Activated gamma-delta T cell treated with anti-CD3 and anti-CD28 coated beads, Interleukin-2, amount 50 U/mL, for 16 hours (primary cell): ENCODE results near the gene PIP.
"Not testable (repeated sequence)": the region's sequence is repeated elsewhere in the genome, so short reads cannot be mapped to it uniquely, and the experiment has no call there.

Experiments used
- DNase-seq: peaks from one replicate; pipeline ENCODE4 v3.0.0-alpha.2; 2020; ENCODE audit warnings: low read depth

PIP gene

DNA sequence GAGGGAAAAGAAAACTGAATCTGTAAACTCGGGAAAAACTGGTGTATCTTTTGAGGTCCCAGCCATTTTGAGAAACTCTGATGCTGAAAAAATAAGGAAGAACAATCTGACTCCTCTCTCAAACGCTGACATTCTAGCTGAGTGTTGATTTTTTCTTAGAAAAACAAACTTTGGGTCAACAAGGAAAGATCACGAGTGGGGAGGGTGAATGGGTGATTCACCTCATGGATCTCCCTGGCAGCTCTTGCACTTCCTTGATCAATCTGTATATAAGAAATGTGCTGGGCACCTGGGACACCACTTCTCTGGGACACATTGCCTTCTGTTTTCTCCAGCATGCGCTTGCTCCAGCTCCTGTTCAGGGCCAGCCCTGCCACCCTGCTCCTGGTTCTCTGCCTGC lies at the start of gene PIP:
PIP (plus strand) TSS at position 297 of the 400 bp plus-strand sequence; CDS start at position 337, 40 bp downstream.
- no peak for DNase-seq

GRCh38 chr7:143085109-143085508 lies 46.8 kb upstream of the PIP start:
- DNase-seq: no peak

DNA sequence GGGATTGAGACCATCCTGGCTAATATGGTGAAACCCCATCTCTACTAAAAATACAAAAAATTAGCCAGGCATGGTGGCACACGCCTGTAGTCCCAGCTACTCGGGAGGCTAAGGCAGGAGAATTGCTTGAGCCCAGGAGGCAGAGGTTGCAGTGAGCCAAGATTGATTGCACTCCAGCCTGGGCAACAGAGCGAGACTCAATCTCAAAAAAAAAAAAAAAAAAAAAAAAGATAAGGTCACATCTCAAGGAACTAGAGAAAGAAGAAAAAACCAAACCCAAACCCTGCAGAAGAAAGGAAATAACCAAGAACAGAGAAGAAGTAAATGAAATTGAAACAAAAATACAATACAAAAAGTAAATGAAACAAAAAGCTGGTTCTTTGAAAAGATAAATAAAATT lies 46.3 kb upstream of the PIP start:
- not testable (repeated sequence) for DNase-seq

DNA sequence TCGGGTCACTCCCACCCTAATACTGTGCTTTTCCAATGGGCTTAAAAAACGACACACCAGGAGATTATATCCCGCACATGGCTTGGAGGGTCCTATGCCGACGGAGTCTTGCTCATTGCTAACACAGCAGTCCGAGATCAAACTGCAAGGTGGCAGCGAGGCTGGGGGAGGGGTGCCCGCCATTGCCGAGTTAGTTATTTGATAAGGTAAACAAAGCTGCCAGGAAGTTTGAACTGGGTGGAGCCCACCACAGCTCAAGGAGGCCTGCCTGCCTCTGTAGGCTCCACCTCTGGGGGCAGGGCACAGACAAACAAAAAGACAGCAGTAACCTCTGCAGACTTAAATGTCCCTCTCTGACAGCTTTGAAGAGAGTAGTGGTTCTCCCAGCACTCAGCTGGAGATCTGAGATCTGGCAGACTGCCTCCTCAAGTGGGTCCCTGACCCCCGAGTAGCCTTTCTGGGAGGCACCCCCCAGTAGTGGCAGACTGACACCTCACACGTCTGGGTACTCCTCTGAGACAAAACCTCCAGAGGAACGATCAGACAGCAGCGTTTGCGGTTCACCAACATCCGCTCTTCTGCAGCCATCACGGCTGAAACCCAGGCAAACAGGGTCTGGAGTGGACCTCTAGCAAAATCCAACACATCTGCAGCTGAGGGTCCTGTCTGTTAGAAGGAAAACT lies 43.2 kb upstream of the PIP start:
- DNase-seq: not testable (repeated sequence)

GRCh38 chr7:143096146-143096545 lies 35.7 kb upstream of the PIP start:
- DNase-seq: no peak

DNA sequence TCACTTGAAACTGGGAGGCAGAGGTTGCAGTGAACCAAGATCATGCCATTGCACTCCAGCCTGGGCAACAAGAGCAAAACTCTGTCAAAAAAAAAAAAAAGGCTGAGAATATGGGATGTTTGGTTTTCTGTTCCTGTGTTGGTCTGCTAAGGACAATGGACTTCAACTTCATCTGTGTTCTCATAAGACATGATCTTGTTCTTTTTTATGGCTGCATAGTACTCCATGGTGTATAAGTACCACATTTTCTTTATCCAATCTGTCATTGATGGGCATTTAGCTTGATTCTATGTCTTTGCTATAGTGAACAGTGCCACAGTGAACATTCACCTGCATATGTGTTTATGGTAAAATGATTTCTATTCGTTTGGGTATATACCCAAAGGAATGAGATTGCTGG lies 32.3 kb upstream of the PIP start:
- not testable (repeated sequence) for DNase-seq

DNA sequence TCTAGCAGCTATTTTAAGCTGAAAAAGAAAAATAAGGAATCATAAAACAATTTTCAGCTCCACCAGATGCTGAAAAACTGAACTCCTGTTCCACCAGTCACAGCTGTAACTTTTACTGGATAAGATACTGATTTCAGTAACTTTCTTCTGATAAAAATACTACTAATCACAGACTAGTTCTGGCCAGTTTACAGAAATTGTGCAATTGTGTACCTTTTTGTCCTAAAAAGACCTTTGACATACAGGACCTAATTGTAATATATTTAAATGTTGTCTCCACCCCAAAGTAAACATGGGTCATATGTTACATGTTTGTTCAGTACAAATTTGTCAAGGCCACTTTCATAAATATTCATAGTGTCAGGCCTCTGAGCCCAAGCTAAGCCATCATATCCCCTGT lies 27.1 kb upstream of the PIP start:
- DNase-seq: no peak

- DNase-seq: not testable (repeated sequence)
These were observed 23.9 kb upstream of the PIP start for GRCh38 chr7:143108019-143108418.

DNA sequence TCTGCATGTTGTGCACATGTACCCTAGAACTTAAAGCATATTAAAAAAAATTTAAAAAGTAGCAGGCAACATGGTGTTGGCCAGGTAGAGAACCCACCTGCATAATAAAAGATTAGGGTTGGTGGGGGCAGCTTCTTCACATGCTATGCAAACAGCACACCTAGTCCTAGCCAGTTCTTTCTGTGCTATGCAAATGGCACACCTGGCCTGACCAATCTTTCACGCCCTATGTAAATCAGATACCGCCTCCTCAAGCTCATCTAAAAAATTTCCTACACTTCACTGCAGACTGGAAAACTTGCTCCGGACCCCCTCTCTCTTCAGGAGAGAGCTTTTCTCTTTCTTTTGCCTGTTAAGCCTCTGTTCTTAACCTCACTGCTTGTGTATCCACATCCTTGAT lies 14.5 kb upstream of the PIP start:
- no peak for DNase-seq

DNA sequence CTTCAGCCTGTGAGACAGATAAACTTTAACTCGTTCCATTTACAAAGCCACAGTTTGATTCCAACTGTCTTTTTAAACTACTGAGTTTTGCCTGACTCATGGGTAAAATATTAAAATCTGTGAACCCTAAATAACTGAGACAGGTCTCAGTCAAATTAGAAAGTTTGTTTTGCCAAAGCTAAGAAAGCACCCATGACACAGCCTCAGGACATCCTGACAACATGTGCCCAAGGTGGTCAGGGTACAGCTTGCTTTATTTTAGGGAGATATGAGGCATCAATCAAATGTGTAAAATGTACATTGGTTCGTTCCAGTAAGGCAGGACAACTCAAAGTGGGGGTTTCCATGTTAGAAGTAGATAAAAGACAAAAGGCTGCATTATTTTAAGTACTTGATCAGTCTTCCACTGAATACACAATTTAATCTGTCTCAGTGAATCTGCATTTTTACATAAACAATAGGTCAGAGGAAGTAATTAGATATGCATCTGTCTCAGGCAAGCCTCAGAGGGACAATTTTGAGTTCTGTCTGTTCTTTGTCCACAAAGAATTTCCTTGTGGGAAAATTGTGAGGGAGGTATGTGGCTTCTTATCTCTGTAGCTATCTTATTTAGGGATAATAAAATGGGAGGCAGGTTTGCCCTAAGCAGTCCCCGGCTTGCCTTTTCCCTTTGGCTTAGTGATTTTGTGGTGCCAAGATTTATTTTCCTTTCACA lies 11.0 kb upstream of the PIP start:
- no peak for DNase-seq

GRCh38 chr7:143123326-143123725 lies 8.6 kb upstream of the PIP start:
- not testable (repeated sequence) for DNase-seq

- DNase-seq: no peak
These were observed 5.7 kb upstream of the PIP start for GRCh38 chr7:143126146-143126545.

DNA sequence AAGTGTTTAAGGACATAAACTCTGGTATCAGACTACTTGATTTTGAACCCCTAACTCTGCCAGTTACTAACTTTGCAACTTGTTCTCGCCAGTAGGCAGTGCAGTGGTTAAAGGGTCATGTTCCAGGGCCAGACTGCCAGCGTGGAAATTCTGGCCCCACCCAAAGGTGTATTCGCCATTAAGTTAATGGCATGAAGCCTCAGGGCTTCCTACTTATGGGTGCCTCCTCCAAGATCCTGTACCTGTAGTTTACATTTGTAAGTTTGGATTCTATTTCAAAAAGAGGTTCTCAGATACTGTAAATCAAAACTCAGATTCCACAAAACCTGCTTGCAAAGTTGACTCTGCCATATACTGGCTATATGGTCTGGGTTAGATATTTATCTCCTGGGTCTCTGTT lies 2.8 kb upstream of the PIP start:
- DNase-seq: no peak

GRCh38 chr7:143129477-143129876 lies 2.4 kb upstream of the PIP start:
- DNase-seq: no peak

- no peak for DNase-seq
These were observed 1.3 kb upstream of the PIP start for GRCh38 chr7:143130541-143130940.

DNA sequence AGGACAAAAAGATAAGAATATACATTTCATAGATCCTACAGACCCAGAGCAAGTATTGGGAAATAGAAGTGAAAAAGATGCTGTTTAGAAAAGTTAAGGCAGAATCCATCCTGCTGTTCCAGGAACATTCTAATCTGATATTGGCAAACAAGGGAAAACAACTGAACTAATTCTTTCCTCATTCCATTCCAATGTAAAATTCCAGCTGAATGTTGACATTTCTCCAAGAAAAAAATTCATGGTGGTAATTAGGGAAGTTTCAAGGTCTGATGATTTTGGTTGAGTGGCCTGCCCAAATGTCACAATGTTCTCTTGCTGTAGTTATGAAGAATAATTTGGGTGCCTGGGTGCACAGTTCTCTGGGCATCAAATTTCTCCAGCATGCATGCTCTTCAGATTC lies 15.2 kb downstream of the PIP start:
- no peak for DNase-seq

GRCh38 chr7:143148050-143148449 lies 16.2 kb downstream of the PIP start:
- DNase-seq: no peak

DNA sequence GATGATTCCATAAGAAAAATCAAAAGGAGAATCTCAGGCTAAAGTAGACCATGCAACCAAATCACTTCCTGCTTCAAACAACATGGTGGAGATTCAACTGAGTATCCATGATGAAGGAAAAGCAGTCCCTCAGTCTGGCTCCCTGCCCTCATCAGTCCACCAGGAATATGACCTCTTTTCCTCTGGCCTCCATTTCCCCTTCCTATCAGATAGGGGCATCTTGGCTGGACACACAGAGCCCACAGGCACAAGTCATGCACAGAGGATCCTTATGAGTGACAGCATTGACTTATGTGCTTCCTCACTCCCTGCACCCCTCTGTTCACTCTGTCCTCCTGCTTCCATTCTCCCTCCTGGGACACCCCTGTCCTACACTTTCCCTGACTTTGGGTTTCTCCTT lies 16.8 kb downstream of the PIP start:
- DNase-seq: no peak

DNA sequence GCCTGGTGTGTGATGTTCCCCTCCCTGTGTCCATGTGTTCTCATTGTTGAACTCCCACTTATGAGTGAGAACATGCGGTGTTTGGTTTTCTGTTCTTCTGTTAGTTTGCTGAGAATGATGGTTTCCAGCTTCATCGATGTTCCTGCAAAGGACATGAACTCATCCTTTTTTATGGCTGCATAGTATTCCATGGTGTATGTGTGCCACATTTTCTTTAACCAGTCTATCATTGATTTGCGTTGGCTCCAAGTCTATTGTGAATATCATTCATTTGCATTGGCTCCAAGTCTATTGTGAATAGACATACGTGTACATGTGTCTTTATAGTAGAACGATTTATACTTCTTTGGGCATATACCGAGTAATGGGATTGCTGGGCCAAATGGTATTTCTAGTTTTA lies 18.8 kb downstream of the PIP start:
- not testable (repeated sequence) for DNase-seq

DNA sequence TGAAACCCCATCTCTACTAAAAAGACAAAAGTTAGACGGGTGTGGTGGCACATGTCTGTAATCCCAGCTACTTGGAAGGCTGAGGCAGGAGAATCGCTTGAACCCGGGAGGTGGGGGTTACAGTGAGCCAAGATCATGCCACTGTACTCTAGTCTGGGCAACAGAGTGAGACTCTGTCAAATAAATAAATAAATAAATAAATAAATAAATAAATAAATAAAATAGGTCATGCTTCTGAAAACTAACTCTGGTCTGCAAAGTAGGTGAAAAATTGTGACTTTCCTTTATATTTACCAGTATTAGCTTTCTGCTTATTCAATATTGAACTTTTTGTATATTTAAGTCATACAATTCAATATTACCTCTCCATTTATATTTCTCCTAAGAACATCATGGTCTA lies 26.7 kb downstream of the PIP start:
- DNase-seq: not testable (repeated sequence)

DNA sequence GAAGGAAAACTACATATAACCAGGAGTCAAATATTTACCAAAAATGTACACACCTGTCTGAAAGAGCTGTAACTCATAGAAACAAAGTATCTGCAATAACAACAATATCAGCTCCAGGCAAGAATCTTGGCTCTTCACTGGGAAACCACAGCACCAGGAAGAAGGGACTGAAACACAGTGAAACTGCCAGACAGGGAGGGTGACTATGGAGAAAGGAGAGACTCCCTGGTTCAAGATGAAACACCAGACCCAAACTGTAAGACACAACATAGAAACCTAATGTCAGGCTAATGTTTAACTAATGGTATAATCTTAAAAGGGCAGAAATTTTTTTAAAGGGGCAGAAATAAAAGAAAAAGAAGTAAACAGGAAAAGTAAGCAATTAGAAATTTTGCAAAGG lies 39.8 kb downstream of the PIP start:
- DNase-seq: no peak

DNA sequence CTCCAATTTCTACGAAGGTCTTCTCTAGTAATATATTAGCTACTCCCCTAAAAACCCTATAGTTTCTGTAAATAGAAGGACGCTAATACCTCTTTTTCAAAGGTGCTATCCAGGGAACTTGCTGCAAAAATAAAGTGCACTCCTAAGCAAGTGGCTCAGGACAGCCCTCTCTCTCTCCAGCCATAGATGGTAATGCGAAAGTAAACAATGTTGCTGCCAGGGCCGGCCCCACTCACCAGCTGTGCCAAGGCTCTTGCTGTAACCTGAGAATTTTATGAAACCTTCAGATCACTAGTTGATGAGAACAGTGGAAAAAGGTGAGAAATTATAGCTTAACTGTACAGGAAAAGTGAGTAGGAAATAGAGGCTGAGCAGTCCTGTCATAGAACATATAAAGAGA lies 40.5 kb downstream of the PIP start:
- no peak for DNase-seq

GRCh38 chr7:143176128-143176527 lies 44.3 kb downstream of the PIP start:
- no peak for DNase-seq
